ENCODE data around the gene ADRA2B. TPM values are rescaled to one million over a fixed set of nuclear protein-coding genes. Genes with fewer than 3 reads are reported as not detected.
A peak's percentile ranks its signal among the peaks of the same experiment; 100 is the strongest.

ADRA2B gene
- total and polyA plus RNA-seq, 12 donors: 1.5 to 7.3 (median 3.4) TPM

GRCh38 chr2:96115631-96116423 is 544 bp downstream of the ADRA2B start:
- no peak for DNase-seq
- Histone ChIP-seq H3K27me3 (peaks cover 0 to 57% (median 25%) of the 10 kb centered on the region in 7 donors), H3K9me3 (no peaks in the 10 kb centered on the region), H3K4me3 (peak overlapping the region; percentile 29 to 78 (median 62)), H3K4me1 (peaks cover 0 to 33% (median 12%) of the 10 kb centered on the region in 9 donors), H3K36me3 (no peaks in the 10 kb centered on the region), H3K27ac (peak overlapping the region; percentile 23 to 83 (median 72))
- TF ChIP-seq CTCF (IDR thresholded peaks at IDR 0.05): no peak
- intact Hi-C loops (cut with DNase I): loop anchor here in 7 of 10 donors (2.0 to 10.0 kb wide), 7 partner anchors 34 to 91 kb away; no protein-coding TSS in a partner anchor
- 45 to 51% methylated on average over 72 to 77 of the region's 77 CpGs for WGBS, 2 donors
- peak in 7 of 8 donors; percentile 3 to 22 (median 9) for ATAC-seq

- no peak for DNase-seq
- intact Hi-C loops (cut with DNase I): loop anchor here in 7 of 10 donors (5.0 to 10.0 kb wide), 5 partner anchors 33 to 90 kb away; no protein-coding TSS in a partner anchor
- H3K9me3 ChIP-seq: no peaks in the 10 kb centered on the region
- peaks cover 0 to 36% (median 15%) of the 10 kb centered on the region in 9 donors for H3K4me1 ChIP-seq
- peaks cover 0 to 49% (median 25%) of the 10 kb centered on the region in 7 donors for H3K27me3 ChIP-seq
- H3K4me3 ChIP-seq: peak overlapping the region in 9 of 10 donors; percentile 15 to 71 (median 62)
- ATAC-seq: no peak
- peak overlapping the region in 7 of 10 donors; percentile 3 to 83 (median 48) for H3K27ac ChIP-seq
- H3K36me3 ChIP-seq: no peaks in the 10 kb centered on the region
- WGBS, 2 donors: 93 to 97% methylated on average over 23 to 24 of the region's 24 CpGs
- no peak for TF ChIP-seq CTCF (IDR thresholded peaks at IDR 0.05)
These were observed 1.3 kb downstream of the ADRA2B start for GRCh38 chr2:96114903-96115581.

GRCh38 chr2:96114546-96114902 is 1.8 kb downstream of the ADRA2B start:
- no peak for TF ChIP-seq CTCF (IDR thresholded peaks at IDR 0.05)
- ATAC-seq: no peak
- Histone ChIP-seq H3K9me3 (no peaks in the 10 kb centered on the region), H3K27me3 (peaks cover 0 to 44% (median 24%) of the 10 kb centered on the region in 7 donors), H3K36me3 (no peaks in the 10 kb centered on the region), H3K4me1 (peaks cover 3 to 41% (median 20%) of the 10 kb centered on the region in 9 donors), H3K27ac (peak overlapping the region in 8 of 10 donors; percentile 3 to 83 (median 42)), H3K4me3 (peak overlapping the region in 8 of 10 donors; percentile 15 to 71 (median 62))
- intact Hi-C loops (cut with DNase I): loop anchor here in 4 of 10 donors (10.0 kb wide), 2 partner anchors 50 to 90 kb away; no protein-coding TSS in a partner anchor
- 86 to 95% methylated on average over 13 of the region's 13 CpGs for WGBS, 2 donors
- no peak for DNase-seq

GRCh38 chr2:96113951-96114350 is 2.4 kb downstream of the ADRA2B start:
- Histone ChIP-seq H3K4me1 (peaks cover 9 to 46% (median 26%) of the 10 kb centered on the region in 9 donors), H3K27ac (peak overlapping the region in 6 of 10 donors; percentile 3 to 83 (median 54)), H3K36me3 (no peaks in the 10 kb centered on the region), H3K4me3 (peak overlapping the region in 7 of 10 donors; percentile 15 to 71 (median 62)), H3K27me3 (peaks cover 0 to 40% (median 20%) of the 10 kb centered on the region in 7 donors), H3K9me3 (no peaks in the 10 kb centered on the region)
- WGBS, 2 donors: 86 to 92% methylated on average over 17 of the region's 17 CpGs
- DNase-seq: no peak
- no peak for TF ChIP-seq CTCF (IDR thresholded peaks at IDR 0.05)
- ATAC-seq: no peak
- intact Hi-C loops (cut with DNase I): loop anchor here in 4 of 10 donors (10.0 kb wide), 2 partner anchors 49 to 89 kb away; no protein-coding TSS in a partner anchor

Data from heart right ventricle (tissue), 16 donors.